Neural cell (in vitro differentiated cells): ENCODE measurements around the gene RNGTT.

ENCODE experiments used
- CTCF ChIP-seq: fragments of 450-650 bp; IDR thresholded peaks from 2 replicates; pipeline ENCODE4 v1.5.1; 2014; ENCODE audit warnings: antibody characterized with exemption, mild to moderate bottlenecking, moderate library complexity; ENCODE audit not compliant: poor library complexity, severe bottlenecking
- EP300 ChIP-seq: fragments of 450-650 bp; conservative IDR thresholded peaks from 2 replicates; pipeline ENCODE4 v1.6.1; 2014; ENCODE audit warnings: antibody characterized with exemption, mild to moderate bottlenecking, moderate library complexity; ENCODE audit not compliant: poor library complexity, severe bottlenecking
- SMC3 ChIP-seq: fragments of 450-650 bp; conservative IDR thresholded peaks from 2 replicates; pipeline ENCODE4 v1.6.1; 2014; ENCODE audit warnings: antibody characterized with exemption, mild to moderate bottlenecking, moderate library complexity; ENCODE audit not compliant: poor library complexity

GRCh38 chr6:88914895-88915598 is 48.4 kb downstream of the RNGTT start:
- TF ChIP-seq CTCF (no peak), SMC3 (no peak), EP300 (no peak)
